ENCODE measurements around the gene MAFF. TPM values are rescaled to one million over a fixed set of nuclear protein-coding genes. Genes with fewer than 3 reads are reported as not detected.

The MAFF gene
- total RNA-seq, 1 experiment from 2014 or later: 26.0 TPM

DNA sequence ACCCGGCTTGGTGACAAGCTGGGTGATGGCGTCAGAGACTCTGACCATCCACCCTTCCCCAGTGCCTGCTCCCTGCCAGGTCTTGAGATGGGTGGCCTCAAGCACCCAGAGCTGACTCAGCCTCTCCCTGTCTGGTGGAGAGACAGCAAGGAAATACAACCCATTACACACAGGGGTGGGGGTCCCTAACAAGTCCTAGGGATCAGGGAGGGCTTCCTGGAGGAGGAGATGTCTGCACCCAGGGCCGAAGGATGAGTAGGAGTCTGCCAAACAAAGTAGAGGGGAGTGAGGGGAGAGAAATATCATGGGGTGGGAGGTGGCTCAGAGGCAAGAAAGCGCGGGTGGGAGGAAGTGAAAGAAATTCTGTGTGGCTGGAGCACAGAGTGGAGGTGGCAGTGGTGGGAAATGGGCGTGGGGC lies 6.8 kb downstream of the MAFF start:
- ATAC-seq (no peak), DNase-seq (ENCODE audit: low read depth, low spot score) (no peak)
- Histone ChIP-seq H3K9me3 (ENCODE audit: control insufficient read depth in 1 of 2, insufficient read depth in 1 of 2, low read depth in 1 of 2, low read length in 2 of 2) (no peaks in the 10 kb centered on the region), H3K27me3 (ENCODE audit: insufficient read depth, low read length) (no peaks in the 10 kb centered on the region), H3K9me2 (ENCODE audit: insufficient read depth) (no peaks in the 10 kb centered on the region), H3K9ac (ENCODE audit: low read length) (no peak overlapping the region), H4K20me1 (ENCODE audit: insufficient read depth) (peaks cover 4% of the 10 kb centered on the region; the same call in 1 of the 2 replicates), H3K4me2 (ENCODE audit: low read length) (no peak overlapping the region), H3K79me2 (ENCODE audit: insufficient read depth, low read length) (peaks cover 79% of the 10 kb centered on the region), H3K36me3 (ENCODE audit: control insufficient read depth in 1 of 2, insufficient read depth in 2 of 2, low read length in 2 of 2) (peaks cover 0 to 3% of the 10 kb centered on the region in 2 experiments; a peak in 1 of 4 replicates), H3K27ac (ENCODE audit: low read depth, low read length) (no peak overlapping the region), H3K4me1 (ENCODE audit: control insufficient read depth in 1 of 2, insufficient read depth in 2 of 2, low read length in 2 of 2) (peaks cover 5 to 29% of the 10 kb centered on the region in 2 experiments), H3K4me3 (replicated peaks in 1 of 2; ENCODE audit: low read depth in 1 of 2, low read length in 2 of 2) (no peak overlapping the region), H2AFZ (ENCODE audit: low read depth, low read length, poor library complexity, severe bottlenecking) (no peak overlapping the region)
- ChIA-PET CTCF (no interaction called here), RAD21 (ENCODE audit: low non-redundant PET in 1 of 2, low total read pairs in 2 of 2, uncharacterized antibody in 2 of 2, unreplicated experiment in 2 of 2) (no interaction called here), POLR2A (no interaction called here)
- intact Hi-C loops (cut with micrococcal nuclease): no loop called here
- no TSS peak for BruUV-seq (replicated peaks)
- TF ChIP-seq SIN3A (IDR thresholded peaks at IDR 0.05; ENCODE audit: low read depth): no peak
- no peak for TF ChIP-seq ZFX (IDR thresholded peaks at IDR 0.05)
- TF ChIP-seq POLR2A (IDR thresholded peaks at IDR 0.05; ENCODE audit: borderline replicate concordance, extremely low read depth, insufficient read depth, insufficient read length): no peak
- TF ChIP-seq SP1 (IDR thresholded peaks at IDR 0.05; ENCODE audit: low read depth): no peak
- TF ChIP-seq, protein P1, sequence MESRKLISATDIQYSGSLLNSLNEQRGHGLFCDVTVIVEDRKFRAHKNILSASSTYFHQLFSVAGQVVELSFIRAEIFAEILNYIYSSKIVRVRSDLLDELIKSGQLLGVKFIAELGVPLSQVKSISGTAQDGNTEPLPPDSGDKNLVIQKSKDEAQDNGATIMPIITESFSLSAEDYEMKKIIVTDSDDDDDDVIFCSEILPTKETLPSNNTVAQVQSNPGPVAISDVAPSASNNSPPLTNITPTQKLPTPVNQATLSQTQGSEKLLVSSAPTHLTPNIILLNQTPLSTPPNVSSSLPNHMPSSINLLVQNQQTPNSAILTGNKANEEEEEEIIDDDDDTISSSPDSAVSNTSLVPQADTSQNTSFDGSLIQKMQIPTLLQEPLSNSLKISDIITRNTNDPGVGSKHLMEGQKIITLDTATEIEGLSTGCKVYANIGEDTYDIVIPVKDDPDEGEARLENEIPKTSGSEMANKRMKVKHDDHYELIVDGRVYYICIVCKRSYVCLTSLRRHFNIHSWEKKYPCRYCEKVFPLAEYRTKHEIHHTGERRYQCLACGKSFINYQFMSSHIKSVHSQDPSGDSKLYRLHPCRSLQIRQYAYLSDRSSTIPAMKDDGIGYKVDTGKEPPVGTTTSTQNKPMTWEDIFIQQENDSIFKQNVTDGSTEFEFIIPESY (IDR thresholded peaks at IDR 0.05; ENCODE audit: extremely low read depth, insufficient replicate concordance, low read length): no peak
- no peak for TF ChIP-seq EZH2phosphoT487 (IDR thresholded peaks at IDR 0.05; ENCODE audit: borderline replicate concordance)
- TF ChIP-seq CBX3 (IDR thresholded peaks at IDR 0.05; ENCODE audit: low read depth): no peak
- TF ChIP-seq, protein P2, sequence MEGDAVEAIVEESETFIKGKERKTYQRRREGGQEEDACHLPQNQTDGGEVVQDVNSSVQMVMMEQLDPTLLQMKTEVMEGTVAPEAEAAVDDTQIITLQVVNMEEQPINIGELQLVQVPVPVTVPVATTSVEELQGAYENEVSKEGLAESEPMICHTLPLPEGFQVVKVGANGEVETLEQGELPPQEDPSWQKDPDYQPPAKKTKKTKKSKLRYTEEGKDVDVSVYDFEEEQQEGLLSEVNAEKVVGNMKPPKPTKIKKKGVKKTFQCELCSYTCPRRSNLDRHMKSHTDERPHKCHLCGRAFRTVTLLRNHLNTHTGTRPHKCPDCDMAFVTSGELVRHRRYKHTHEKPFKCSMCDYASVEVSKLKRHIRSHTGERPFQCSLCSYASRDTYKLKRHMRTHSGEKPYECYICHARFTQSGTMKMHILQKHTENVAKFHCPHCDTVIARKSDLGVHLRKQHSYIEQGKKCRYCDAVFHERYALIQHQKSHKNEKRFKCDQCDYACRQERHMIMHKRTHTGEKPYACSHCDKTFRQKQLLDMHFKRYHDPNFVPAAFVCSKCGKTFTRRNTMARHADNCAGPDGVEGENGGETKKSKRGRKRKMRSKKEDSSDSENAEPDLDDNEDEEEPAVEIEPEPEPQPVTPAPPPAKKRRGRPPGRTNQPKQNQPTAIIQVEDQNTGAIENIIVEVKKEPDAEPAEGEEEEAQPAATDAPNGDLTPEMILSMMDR (IDR thresholded peaks at IDR 0.05 in 2 of 3, conservative IDR thresholded peaks at IDR 0.05 in 1 of 3; ENCODE audit: borderline replicate concordance in 1 of 3, insufficient read depth in 1 of 3, low read depth in 2 of 3, low read length in 2 of 3): no peak
- TF ChIP-seq YY1 (IDR thresholded peaks at IDR 0.05; ENCODE audit: extremely low read depth, insufficient replicate concordance, low read depth, low read length): no peak
- no peak for TF ChIP-seq ELF1 (IDR thresholded peaks at IDR 0.05; ENCODE audit: borderline replicate concordance, low read depth)
- TF ChIP-seq CEBPB (IDR thresholded peaks at IDR 0.05; ENCODE audit: low read depth): no peak
